ENCODE data around the gene GABARAPL2.

Gene GABARAPL2

GRCh38 chr16:75622761-75623605 lies 56.8 kb downstream of the GABARAPL2 start, which contains the start of gene ADAT1 (continued):
- no peak for TF ChIP-seq ZNF221 (tag by site-specific recombination; IDR thresholded peaks at IDR 0.05; ENCODE audit: borderline replicate concordance)
- no peak for TF ChIP-seq ZBTB10 (tag by site-specific recombination; IDR thresholded peaks at IDR 0.05)
- TF ChIP-seq ZNF639 (tag by site-specific recombination; IDR thresholded peaks at IDR 0.05), result no peak
- peak; percentile 89 for TF ChIP-seq ZBTB17 (tag by site-specific recombination; IDR thresholded peaks at IDR 0.05)
- TF ChIP-seq ZNF596 (tag by site-specific recombination; IDR thresholded peaks at IDR 0.05), result no peak
- TF ChIP-seq ZNF366 (tag by site-specific recombination; conservative IDR thresholded peaks at IDR 0.05), result no peak
- no peak for TF ChIP-seq ZBTB44 (tag by site-specific recombination; IDR thresholded peaks at IDR 0.05)
- peak; percentile 49 for TF ChIP-seq PRDM10 (tag by site-specific recombination; IDR thresholded peaks at IDR 0.05)
- no peak for TF ChIP-seq ZNF624 (tag by site-specific recombination; IDR thresholded peaks at IDR 0.05)
- TF ChIP-seq ZNF777 (tag by site-specific recombination; IDR thresholded peaks at IDR 0.05; ENCODE audit: borderline replicate concordance), result no peak
- no peak for TF ChIP-seq ZNF16 (tag by site-specific recombination; IDR thresholded peaks at IDR 0.05; ENCODE audit: low read depth)
- TF ChIP-seq ZNF324 (tag by site-specific recombination; IDR thresholded peaks at IDR 0.05), result peak; percentile 35; the same call in 1 of the 2 replicates
- TF ChIP-seq ZNF776 (tag by site-specific recombination; IDR thresholded peaks at IDR 0.05; ENCODE audit: borderline replicate concordance), result no peak
- TF ChIP-seq ZNF26 (tag by site-specific recombination; IDR thresholded peaks at IDR 0.05), result no peak
- no peak for TF ChIP-seq ZNF155 (tag by site-specific recombination; IDR thresholded peaks at IDR 0.05)
- TF ChIP-seq TRIM28 (IDR thresholded peaks at IDR 0.05; ENCODE audit: borderline replicate concordance, low read length), result no peak
- no peak for TF ChIP-seq ZNF169 (tag by site-specific recombination; IDR thresholded peaks at IDR 0.05)
- TF ChIP-seq ZNF426 (tag by site-specific recombination; IDR thresholded peaks at IDR 0.05), result no peak
- TF ChIP-seq HOXD13 (CRISPR knock-in tag; IDR thresholded peaks at IDR 0.05; ENCODE audit: borderline replicate concordance), result no peak
- no peak for TF ChIP-seq OSR2 (tag by site-specific recombination; IDR thresholded peaks at IDR 0.05)
- TF ChIP-seq ZNF830 (tag by site-specific recombination; IDR thresholded peaks at IDR 0.05; ENCODE audit: low read depth), result no peak
- peak; percentile 39; the same call in 1 of the 2 replicates for TF ChIP-seq ZNF362 (tag by site-specific recombination; IDR thresholded peaks at IDR 0.05)
- no peak for TF ChIP-seq ZNF132 (tag by site-specific recombination; IDR thresholded peaks at IDR 0.05; ENCODE audit: borderline replicate concordance)
- no peak for TF ChIP-seq ZNF114 (tag by site-specific recombination; IDR thresholded peaks at IDR 0.05)

Measured in HEK293 (cell line).